GM12875 (cell line): ENCODE data around the gene GUCY2C.
"Not testable (repeated sequence)": the region's sequence is repeated elsewhere in the genome, so short reads cannot be mapped to it uniquely, and the experiment has no call there.

ENCODE experiments used
- H3K4me3 ChIP-seq: one replicate; pipeline ENCODE4 v1.5.1; 2011; ENCODE audit warnings: low read depth, low read length, control low read depth
- TF ChIP-seq, protein P1 (sequence below): IDR thresholded peaks from 2 replicates; pipeline ENCODE4 v1.5.1; 2011; ENCODE audit warnings: low read depth, mild to moderate bottlenecking, control low read depth, inconsistent platforms, low read length, moderate library complexity, borderline replicate concordance; ENCODE audit not compliant: insufficient read depth

Gene GUCY2C

DNA sequence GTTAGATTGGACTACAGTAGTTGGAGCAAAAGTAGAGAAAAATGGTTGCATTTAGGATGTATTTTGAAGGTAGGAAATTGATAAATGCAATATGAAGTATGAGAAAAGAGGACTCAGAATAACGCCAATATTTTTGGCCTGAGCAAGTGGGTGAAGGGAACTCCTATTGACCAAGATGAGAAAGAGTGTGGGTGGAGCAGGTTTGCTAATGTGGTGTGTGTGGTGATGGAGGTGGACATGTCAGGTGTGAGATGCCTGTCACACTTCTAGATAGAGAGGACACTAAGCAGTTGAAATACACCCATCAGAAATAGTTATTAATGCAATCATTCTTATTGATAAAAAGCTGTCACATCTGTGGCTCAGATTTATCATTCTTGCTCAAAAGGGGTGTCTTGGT lies 7.3 kb downstream of the GUCY2C start:
- TF ChIP-seq, protein P1, sequence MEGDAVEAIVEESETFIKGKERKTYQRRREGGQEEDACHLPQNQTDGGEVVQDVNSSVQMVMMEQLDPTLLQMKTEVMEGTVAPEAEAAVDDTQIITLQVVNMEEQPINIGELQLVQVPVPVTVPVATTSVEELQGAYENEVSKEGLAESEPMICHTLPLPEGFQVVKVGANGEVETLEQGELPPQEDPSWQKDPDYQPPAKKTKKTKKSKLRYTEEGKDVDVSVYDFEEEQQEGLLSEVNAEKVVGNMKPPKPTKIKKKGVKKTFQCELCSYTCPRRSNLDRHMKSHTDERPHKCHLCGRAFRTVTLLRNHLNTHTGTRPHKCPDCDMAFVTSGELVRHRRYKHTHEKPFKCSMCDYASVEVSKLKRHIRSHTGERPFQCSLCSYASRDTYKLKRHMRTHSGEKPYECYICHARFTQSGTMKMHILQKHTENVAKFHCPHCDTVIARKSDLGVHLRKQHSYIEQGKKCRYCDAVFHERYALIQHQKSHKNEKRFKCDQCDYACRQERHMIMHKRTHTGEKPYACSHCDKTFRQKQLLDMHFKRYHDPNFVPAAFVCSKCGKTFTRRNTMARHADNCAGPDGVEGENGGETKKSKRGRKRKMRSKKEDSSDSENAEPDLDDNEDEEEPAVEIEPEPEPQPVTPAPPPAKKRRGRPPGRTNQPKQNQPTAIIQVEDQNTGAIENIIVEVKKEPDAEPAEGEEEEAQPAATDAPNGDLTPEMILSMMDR = no peak

DNA sequence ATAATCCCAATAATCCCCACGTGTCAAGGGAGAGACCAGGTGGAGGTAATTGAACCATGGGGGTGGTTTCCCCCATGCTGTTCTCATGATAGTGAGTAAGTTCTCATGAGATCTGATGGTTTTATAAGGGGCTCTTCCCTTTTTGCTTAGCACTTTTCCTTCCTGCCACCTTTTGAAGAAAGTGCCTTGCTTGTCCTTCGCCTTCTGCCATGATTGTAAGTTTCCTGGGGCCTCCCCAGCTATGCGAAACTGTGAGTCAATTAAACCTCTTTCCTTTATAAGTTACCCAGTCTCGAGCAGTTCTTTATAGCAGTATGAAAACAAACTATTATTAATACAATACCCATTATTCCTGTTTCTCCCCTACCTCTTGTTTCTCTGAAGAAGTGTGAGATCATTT lies 14.2 kb downstream of the GUCY2C start:
- not testable (repeated sequence) for H3K4me3 ChIP-seq

More for the DNA sequence above, 7.3 kb downstream of the GUCY2C start:
- H3K4me3 ChIP-seq = no peak overlapping the region

DNA sequence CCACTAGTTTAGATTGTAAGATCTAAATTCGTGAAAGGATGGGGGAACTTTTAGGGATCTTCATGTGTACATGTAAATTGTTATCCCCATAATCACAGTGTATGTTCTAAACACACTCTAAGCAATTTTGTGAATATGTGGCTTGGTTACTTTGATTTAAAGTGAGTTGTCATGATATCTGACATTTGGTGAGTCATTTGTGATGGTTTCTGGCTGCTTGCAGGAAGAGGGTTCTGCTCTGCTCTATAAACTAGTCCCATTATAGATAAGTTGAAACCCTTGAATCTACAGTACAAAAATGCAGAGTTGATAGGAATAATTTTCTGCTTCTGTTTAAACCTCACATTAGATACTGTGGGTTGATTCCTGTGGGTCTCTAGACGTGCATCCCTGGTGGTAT lies 14.8 kb downstream of the GUCY2C start:
- TF ChIP-seq, protein P1 = no peak
- no peak overlapping the region for H3K4me3 ChIP-seq

DNA sequence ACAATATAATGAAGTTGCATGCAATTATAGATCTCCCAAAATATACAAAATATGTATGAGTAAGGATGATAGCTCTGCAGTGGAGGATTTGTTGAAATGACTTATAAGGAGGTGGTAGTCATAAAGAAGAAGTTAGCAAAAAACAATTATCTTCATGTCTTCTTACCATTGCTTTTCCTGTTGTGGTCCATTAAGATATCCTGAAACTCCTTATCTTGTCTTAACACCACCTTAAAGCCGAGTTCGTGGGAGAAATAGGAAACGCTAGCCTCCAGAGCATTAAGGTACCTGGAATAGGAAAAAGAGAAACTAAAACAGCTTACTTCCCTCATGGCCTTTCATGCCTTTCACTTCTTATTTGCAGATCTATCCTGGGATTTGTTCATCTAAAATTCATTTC lies 15.2 kb downstream of the GUCY2C start:
- H3K4me3 ChIP-seq = no peak overlapping the region
- TF ChIP-seq, protein P1 = no peak

DNA sequence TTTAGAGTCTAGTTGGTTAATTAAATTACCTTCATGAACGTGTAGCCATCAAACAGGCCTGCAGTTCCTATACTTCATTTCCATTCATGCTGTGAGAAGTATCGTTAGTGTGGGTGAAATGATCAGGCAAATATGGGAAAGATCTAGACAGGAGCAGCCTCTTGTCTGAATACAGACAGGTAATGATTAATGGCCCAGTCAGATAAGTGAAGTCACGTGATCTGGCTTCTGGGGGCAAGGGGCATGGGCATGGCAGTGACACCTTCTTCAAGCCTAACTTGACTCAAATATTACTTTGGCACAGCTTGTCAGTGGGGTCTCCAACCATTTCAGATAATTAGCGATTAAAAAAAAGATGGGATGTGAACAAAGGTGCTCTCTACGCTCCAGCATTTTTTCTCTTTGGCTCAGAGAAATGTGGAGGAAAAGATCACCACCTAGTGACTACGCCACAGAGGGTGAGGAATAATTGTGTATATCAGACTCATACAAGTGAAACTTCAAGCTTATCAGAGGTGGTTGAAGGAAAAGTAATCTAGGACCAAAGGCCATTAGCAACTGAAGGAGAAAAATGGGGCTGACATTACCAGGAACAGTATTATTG lies 17.8 kb downstream of the GUCY2C start:
- H3K4me3 ChIP-seq = no peak overlapping the region
- TF ChIP-seq, protein P1 = no peak

DNA sequence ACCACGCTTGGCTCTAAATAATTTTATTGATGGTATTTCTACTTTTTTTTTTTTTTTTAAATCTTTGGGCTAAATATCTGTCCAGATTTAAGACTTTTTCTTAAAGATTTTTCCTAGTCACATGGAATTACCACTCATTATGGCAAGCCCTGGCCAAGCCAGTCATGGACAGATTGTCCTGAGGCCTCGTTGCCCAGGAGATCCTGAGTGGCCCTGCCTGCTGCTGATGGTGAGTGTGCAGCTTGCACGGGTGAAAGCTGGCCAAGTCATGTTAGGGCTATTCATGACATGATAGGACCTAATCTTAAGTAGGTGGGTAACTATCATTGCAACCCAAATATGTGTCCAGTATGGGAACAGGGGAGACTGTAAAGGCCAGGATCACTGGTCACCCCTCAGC lies 27.8 kb downstream of the GUCY2C start:
- TF ChIP-seq, protein P1 = no peak
- no peak overlapping the region for H3K4me3 ChIP-seq

DNA sequence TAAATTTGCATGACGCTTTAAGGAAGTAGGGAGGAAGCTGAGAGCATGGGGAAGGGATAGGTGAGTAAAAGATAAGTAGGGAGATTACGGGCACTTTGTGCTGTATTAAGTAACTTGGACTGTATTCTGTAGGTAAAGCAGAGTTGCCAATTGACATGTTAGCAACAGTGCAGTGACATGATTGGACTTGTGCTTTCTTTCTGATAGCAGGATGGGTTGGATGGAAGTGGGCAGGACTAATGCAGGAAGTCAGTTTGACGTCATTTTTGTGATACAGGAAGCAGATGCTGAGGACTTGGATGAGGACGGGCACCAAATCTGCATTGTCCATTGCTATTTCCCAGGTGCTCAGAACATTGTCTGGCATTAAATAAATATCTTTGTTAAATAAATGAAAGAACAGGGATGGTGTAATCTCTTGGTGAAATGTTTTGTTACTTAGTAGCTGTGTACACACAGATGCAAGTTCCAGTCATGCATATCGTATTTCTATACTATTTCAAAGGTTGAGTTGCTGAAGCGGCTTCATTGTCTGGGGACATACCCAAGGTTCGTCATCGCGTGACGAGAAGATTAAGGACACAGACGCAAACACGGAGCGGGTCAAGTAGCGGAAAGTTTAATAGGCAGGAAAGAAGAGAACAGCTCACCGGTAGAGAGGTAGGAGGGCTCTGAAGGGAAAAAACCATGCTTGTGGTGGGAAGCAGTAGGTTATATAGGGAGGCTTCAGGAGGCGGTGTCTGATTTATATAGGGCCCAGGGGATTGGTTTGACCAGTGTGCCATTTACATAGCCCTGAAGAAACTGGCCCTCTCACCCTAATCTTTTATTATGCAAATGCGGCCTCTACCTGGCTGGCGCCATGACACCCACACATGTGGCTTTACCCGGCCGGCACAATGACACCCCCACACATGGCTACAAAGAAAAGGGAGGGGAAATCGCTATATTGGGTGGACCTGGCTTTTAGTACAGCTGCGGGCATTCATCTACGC lies 30.7 kb downstream of the GUCY2C start:
- no peak overlapping the region for H3K4me3 ChIP-seq

More for the DNA sequence above, 30.7 kb downstream of the GUCY2C start:
- TF ChIP-seq, protein P1 = no peak
